ENCODE data around the gene FAT3. TPM values are rescaled to one million over a fixed set of nuclear protein-coding genes. Genes with fewer than 3 reads are reported as not detected.

The FAT3 gene
- total RNA-seq, 1 donor from 2014 or later, result 11.9 TPM

- no peaks in the 10 kb centered on the region for H3K9me3 Mint-ChIP-seq (ENCODE audit: low read depth)
- H3K27ac Mint-ChIP-seq, result no peak overlapping the region
- no peaks in the 10 kb centered on the region for H3K27me3 Mint-ChIP-seq
- H3K36me3 Mint-ChIP-seq (ENCODE audit: insufficient read depth), result no peaks in the 10 kb centered on the region
- no peak for DNase-seq (ENCODE audit: low spot score, unreplicated experiment)
- H3K4me3 Mint-ChIP-seq (ENCODE audit: low read depth), result no peak overlapping the region
- TF ChIP-seq CTCF (IDR thresholded peaks at IDR 0.05; ENCODE audit: unreplicated experiment), result no peak
- peaks cover 34% of the 10 kb centered on the region for H3K4me1 Mint-ChIP-seq (ENCODE audit: low read depth)
These were observed 43.9 kb downstream of the FAT3 start for GRCh38 chr11:92268546-92268945.

- TF ChIP-seq CTCF (IDR thresholded peaks at IDR 0.05; ENCODE audit: unreplicated experiment), result no peak
- H3K36me3 Mint-ChIP-seq (ENCODE audit: insufficient read depth), result no peaks in the 10 kb centered on the region
- DNase-seq (ENCODE audit: low spot score, unreplicated experiment), result no peak
- no peak overlapping the region for H3K4me3 Mint-ChIP-seq (ENCODE audit: low read depth)
- peak overlapping the region; percentile 71 for H3K27ac Mint-ChIP-seq
- peaks cover 34% of the 10 kb centered on the region for H3K4me1 Mint-ChIP-seq (ENCODE audit: low read depth)
- no peaks in the 10 kb centered on the region for H3K27me3 Mint-ChIP-seq
- H3K9me3 Mint-ChIP-seq (ENCODE audit: low read depth), result no peaks in the 10 kb centered on the region
These were observed 44.4 kb downstream of the FAT3 start for GRCh38 chr11:92269021-92269420.

- H3K4me3 Mint-ChIP-seq (ENCODE audit: low read depth), result no peak overlapping the region
- H3K9me3 Mint-ChIP-seq (ENCODE audit: low read depth), result no peaks in the 10 kb centered on the region
- peaks cover 34% of the 10 kb centered on the region for H3K4me1 Mint-ChIP-seq (ENCODE audit: low read depth)
- no peaks in the 10 kb centered on the region for H3K27me3 Mint-ChIP-seq
- no peak for TF ChIP-seq CTCF (IDR thresholded peaks at IDR 0.05; ENCODE audit: unreplicated experiment)
- DNase-seq (ENCODE audit: low spot score, unreplicated experiment), result no peak
- no peak overlapping the region for H3K27ac Mint-ChIP-seq
- H3K36me3 Mint-ChIP-seq (ENCODE audit: insufficient read depth), result no peaks in the 10 kb centered on the region
These were observed 45.2 kb downstream of the FAT3 start for GRCh38 chr11:92269841-92270240.

GRCh38 chr11:92272651-92273050 lies 48.0 kb downstream of the FAT3 start:
- DNase-seq (ENCODE audit: low spot score, unreplicated experiment), result no peak
- Mint-ChIP-seq H3K9me3 (ENCODE audit: low read depth) (peaks cover 4% of the 10 kb centered on the region), H3K4me3 (ENCODE audit: low read depth) (no peak overlapping the region), H3K27ac (no peak overlapping the region), H3K27me3 (no peaks in the 10 kb centered on the region), H3K4me1 (ENCODE audit: low read depth) (peaks cover 23% of the 10 kb centered on the region), H3K36me3 (ENCODE audit: insufficient read depth) (no peaks in the 10 kb centered on the region)
- TF ChIP-seq CTCF (IDR thresholded peaks at IDR 0.05; ENCODE audit: unreplicated experiment), result no peak

All from progenitor cell of endocrine pancreas (in vitro differentiated cells).